SKM-1 treated with dmso at 0.1 percent for 144 hours (cell line): ENCODE results near the gene ACHE.

Experiments
- DNase-seq: peaks from one replicate; lab custom pipeline; 2025; ENCODE audit not compliant: unreplicated experiment; lab: John Stamatoyannopoulos, UW

The ACHE gene

GRCh38 chr7:100885440-100886141 lies 10.1 kb downstream of the ACHE start:
- DNase-seq: no peak

- DNase-seq: no peak
Observed at GRCh38 chr7:100884736-100885439, 10.8 kb downstream of the ACHE start.

GRCh38 chr7:100882785-100883526 lies 12.7 kb downstream of the ACHE start:
- no peak for DNase-seq

GRCh38 chr7:100882201-100882600 lies 13.5 kb downstream of the ACHE start:
- no peak for DNase-seq

GRCh38 chr7:100881136-100881535 lies 14.6 kb downstream of the ACHE start:
- no peak for DNase-seq

- no peak for DNase-seq
Observed at GRCh38 chr7:100880645-100881044, 15.0 kb downstream of the ACHE start.

GRCh38 chr7:100879685-100880261 lies 15.9 kb downstream of the ACHE start:
- DNase-seq: no peak

- no peak for DNase-seq
Observed at GRCh38 chr7:100878685-100879084, 17.0 kb downstream of the ACHE start.

GRCh38 chr7:100878013-100878412 lies 17.7 kb downstream of the ACHE start:
- DNase-seq: no peak

- DNase-seq: no peak
Observed at GRCh38 chr7:100875356-100875751, 20.3 kb downstream of the ACHE start.

- peak; percentile 97 for DNase-seq
Observed at GRCh38 chr7:100874577-100875355, 20.9 kb downstream of the ACHE start, which contains the start of gene SRRT. SRRT (plus strand) TSS chr7:100875103; CDS start chr7:100875591, 488 bp downstream.

- DNase-seq: no peak
Observed at GRCh38 chr7:100874300-100874576, 21.4 kb downstream of the ACHE start.

- DNase-seq: no peak
Observed at GRCh38 chr7:100873599-100874299, 21.9 kb downstream of the ACHE start.

- DNase-seq: no peak
Observed at GRCh38 chr7:100867776-100868485, 27.8 kb downstream of the ACHE start.

GRCh38 chr7:100867040-100867775 lies 28.5 kb downstream of the ACHE start, which contains the start of gene TRIP6:
TRIP6 (plus strand) TSS chr7:100867387; CDS start chr7:100867498, 111 bp downstream.
- DNase-seq: peak; percentile 69

GRCh38 chr7:100866729-100867039 lies 29.0 kb downstream of the ACHE start:
- DNase-seq: no peak

GRCh38 chr7:100865938-100866728 lies 29.6 kb downstream of the ACHE start:
- no peak for DNase-seq

- DNase-seq: no peak
Observed at GRCh38 chr7:100865372-100865911, 30.2 kb downstream of the ACHE start.
